SU-DHL-6 (cell line): ENCODE results near the gene MFNG.

Experiments
- H2AFZ ChIP-seq: fragments of 200-600 bp; sonication (generic); 2 replicates; pipeline ENCODE4 v1.6.1; 2014; ENCODE audit warnings: low read depth, mild to moderate bottlenecking, moderate library complexity, mixed read lengths, antibody characterized with exemption, low read length; ENCODE audit not compliant: severe bottlenecking
- H3F3A ChIP-seq: fragments of 200-600 bp; shearing (Covaris generic); 2 replicates; pipeline ENCODE4 v1.6.0; 2016; ENCODE audit warnings: antibody characterized with exemption, mild to moderate bottlenecking; ENCODE audit not compliant: insufficient read depth
- H3K27ac ChIP-seq: fragments of 200-600 bp; sonication (generic); 2 replicates; pipeline ENCODE4 v1.5.1; 2016; ENCODE audit warnings: low read depth, mild to moderate bottlenecking, low read length, moderate library complexity, mixed read lengths
- H3K27me3 ChIP-seq: fragments of 200-600 bp; sonication (generic), shearing (Covaris generic); 2 replicates; pipeline ENCODE4 v1.6.0; 2014; ENCODE audit warnings: mild to moderate bottlenecking, low read length
- H3K36me3 ChIP-seq: fragments of 200-600 bp; sonication (generic); 2 replicates; pipeline ENCODE4 v1.6.1; 2014; ENCODE audit warnings: mild to moderate bottlenecking, low read length, mixed read lengths
- H3K4me2 ChIP-seq: fragments of 300-600, 200-600 bp; shearing (Covaris generic), sonication (generic); 2 replicates; pipeline ENCODE4 v1.6.0; 2014; ENCODE audit warnings: low read length, low read depth, mild to moderate bottlenecking; ENCODE audit not compliant: poor library complexity, severe bottlenecking
- H3K4me3 ChIP-seq: fragments of 200-600 bp; sonication (generic); 2 replicates; pipeline ENCODE4 v1.5.1; 2014; ENCODE audit warnings: antibody characterized with exemption, low read length, mild to moderate bottlenecking, mixed read lengths; ENCODE audit not compliant: insufficient read depth, poor library complexity, severe bottlenecking
- H3K79me2 ChIP-seq: fragments of 200-600 bp; sonication (generic); 2 replicates; pipeline ENCODE4 v1.6.1; 2014; ENCODE audit warnings: mild to moderate bottlenecking, low read length, moderate library complexity; ENCODE audit not compliant: insufficient read depth
- H3K9ac ChIP-seq: fragments of 200-600 bp; sonication (generic); 2 replicates; pipeline ENCODE4 v1.7.0; 2014; ENCODE audit warnings: mild to moderate bottlenecking, low read length
- H3K9me2 ChIP-seq: fragments of 200-600 bp; sonication (generic); replicated peaks from 2 replicates; pipeline ENCODE4 v1.6.1; 2014; ENCODE audit warnings: low read length; ENCODE audit not compliant: insufficient read depth
- H3K9me3 ChIP-seq: fragments of 200-600 bp; sonication (generic); 2 replicates; pipeline ENCODE4 v1.6.1; 2014; ENCODE audit warnings: low read length, mixed read lengths; ENCODE audit not compliant: insufficient read depth
- H4K20me1 ChIP-seq: fragments of 200-600 bp; sonication (generic); 2 replicates; pipeline ENCODE4 v1.6.1; 2014; ENCODE audit warnings: low read depth, mild to moderate bottlenecking, antibody characterized with exemption, low read length, moderate library complexity, mixed read lengths
- CTCF ChIP-seq: fragments of 200-600 bp; sonication (generic); IDR thresholded peaks from one replicate; pipeline ENCODE4 v1.5.1; 2017; ENCODE audit warnings: antibody characterized with exemption, mild to moderate bottlenecking, low read length, moderate library complexity; ENCODE audit not compliant: insufficient read depth, poor library complexity, severe bottlenecking
- EZH2phosphoT487 ChIP-seq: fragments of 200-600 bp; sonication (generic), shearing (Covaris generic); conservative IDR thresholded peaks from 2 replicates; pipeline ENCODE4 v1.6.1; 2018; ENCODE audit warnings: mild to moderate bottlenecking, antibody characterized with exemption, low read length, moderate library complexity, mixed read lengths

The MFNG gene

GRCh38 chr22:37461961-37462360, 24.2 kb downstream of the MFNG start:
- H3K9me3 ChIP-seq: no peaks in the 10 kb centered on the region
- H2AFZ ChIP-seq: no peak overlapping the region
- no peaks in the 10 kb centered on the region for H3K27me3 ChIP-seq
- no peak overlapping the region for H3K4me2 ChIP-seq
- no peaks in the 10 kb centered on the region for H3K9me2 ChIP-seq
- no peak overlapping the region for H3K9ac ChIP-seq
- no peaks in the 10 kb centered on the region for H4K20me1 ChIP-seq
- no peak for TF ChIP-seq CTCF
- TF ChIP-seq EZH2phosphoT487: no peak
- H3K36me3 ChIP-seq: no peaks in the 10 kb centered on the region
- no peak overlapping the region for H3K4me3 ChIP-seq
- no peaks in the 10 kb centered on the region for H3K79me2 ChIP-seq
- no peak overlapping the region for H3K27ac ChIP-seq
- H3F3A ChIP-seq: no peaks in the 10 kb centered on the region

GRCh38 chr22:37460684-37461083, 25.5 kb downstream of the MFNG start:
- Histone ChIP-seq H4K20me1 (no peaks in the 10 kb centered on the region), H3K4me2 (no peak overlapping the region), H3K36me3 (no peaks in the 10 kb centered on the region), H3K9me2 (no peaks in the 10 kb centered on the region), H2AFZ (no peak overlapping the region), H3F3A (no peaks in the 10 kb centered on the region), H3K27me3 (no peaks in the 10 kb centered on the region), H3K4me3 (no peak overlapping the region), H3K79me2 (no peaks in the 10 kb centered on the region), H3K27ac (no peak overlapping the region), H3K9ac (no peak overlapping the region), H3K9me3 (no peaks in the 10 kb centered on the region)
- TF ChIP-seq CTCF (no peak), EZH2phosphoT487 (no peak)

- Histone ChIP-seq H3K27ac (no peak overlapping the region), H3K9me3 (no peaks in the 10 kb centered on the region), H3K79me2 (no peaks in the 10 kb centered on the region), H3F3A (no peaks in the 10 kb centered on the region), H3K9ac (no peak overlapping the region), H2AFZ (no peak overlapping the region), H3K9me2 (no peaks in the 10 kb centered on the region), H4K20me1 (no peaks in the 10 kb centered on the region), H3K36me3 (no peaks in the 10 kb centered on the region), H3K4me3 (no peak overlapping the region), H3K27me3 (no peaks in the 10 kb centered on the region), H3K4me2 (no peak overlapping the region)
- TF ChIP-seq CTCF: no peak
- TF ChIP-seq EZH2phosphoT487: no peak
These were observed 27.0 kb downstream of the MFNG start for GRCh38 chr22:37459206-37459605.
